Fibroblast of mammary gland (primary cell): Measurements from ENCODE around the gene CDKN2B-AS1.
A peak's percentile ranks its signal among the peaks of the same experiment; 100 is the strongest.

Experiments
- DNase-seq: peaks from one replicate; pipeline ENCODE4 v3.0.0-alpha.2; 2010; ENCODE audit warnings: low read depth
- H3K4me3 ChIP-seq: 2 replicates; pipeline ENCODE4 v1.5.1; 2011; ENCODE audit warnings: low read depth, mild to moderate bottlenecking, low read length, moderate library complexity; ENCODE audit not compliant: control insufficient read depth
- TF ChIP-seq, protein P1 (sequence below): conservative IDR thresholded peaks from 2 replicates; pipeline ENCODE4 v1.5.1; 2011; ENCODE audit warnings: low read depth, low read length, inconsistent platforms; ENCODE audit not compliant: control insufficient read depth, insufficient read depth

The CDKN2B-AS1 gene

DNA sequence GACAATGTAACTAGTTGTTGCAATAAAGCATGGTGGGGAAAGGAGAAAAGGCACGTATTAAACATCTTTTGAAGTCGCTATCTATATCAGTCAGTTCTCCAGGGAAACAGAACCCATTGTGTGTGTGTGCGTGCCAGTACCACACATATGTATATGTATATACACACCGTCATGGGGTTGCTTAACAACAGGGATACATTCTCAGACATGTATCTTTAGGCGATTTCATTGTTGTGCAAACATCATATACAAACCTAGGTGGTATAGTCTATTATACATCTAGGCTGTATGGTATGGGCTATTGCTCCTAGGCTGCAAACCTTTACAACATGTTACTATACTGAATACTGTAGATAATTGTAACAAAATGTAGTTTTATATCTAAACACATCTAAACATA lies 2.3 kb downstream of the CDKN2B-AS1 start:
- DNase-seq, result no peak

DNA sequence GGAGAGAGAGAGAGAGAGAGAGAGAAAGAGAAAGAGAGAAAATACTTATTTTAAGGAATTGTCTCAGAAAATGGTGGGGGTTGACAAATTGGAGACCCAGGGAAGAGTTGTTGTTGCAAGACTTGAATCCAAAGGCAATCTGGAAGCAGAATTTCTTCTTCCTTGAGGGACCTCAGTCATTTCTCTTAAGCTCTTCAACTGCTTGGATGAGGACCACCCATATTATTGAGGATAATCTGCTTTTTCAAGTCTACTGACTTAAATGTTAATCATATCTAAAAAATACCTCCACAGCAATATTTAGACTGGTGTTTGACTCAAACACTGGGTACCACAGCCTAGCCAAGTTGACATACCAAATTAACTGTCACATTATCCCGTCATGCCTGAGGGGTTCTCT lies 2.9 kb downstream of the CDKN2B-AS1 start:
- DNase-seq, result no peak
- no peak overlapping the region for H3K4me3 ChIP-seq
- TF ChIP-seq, protein P1, sequence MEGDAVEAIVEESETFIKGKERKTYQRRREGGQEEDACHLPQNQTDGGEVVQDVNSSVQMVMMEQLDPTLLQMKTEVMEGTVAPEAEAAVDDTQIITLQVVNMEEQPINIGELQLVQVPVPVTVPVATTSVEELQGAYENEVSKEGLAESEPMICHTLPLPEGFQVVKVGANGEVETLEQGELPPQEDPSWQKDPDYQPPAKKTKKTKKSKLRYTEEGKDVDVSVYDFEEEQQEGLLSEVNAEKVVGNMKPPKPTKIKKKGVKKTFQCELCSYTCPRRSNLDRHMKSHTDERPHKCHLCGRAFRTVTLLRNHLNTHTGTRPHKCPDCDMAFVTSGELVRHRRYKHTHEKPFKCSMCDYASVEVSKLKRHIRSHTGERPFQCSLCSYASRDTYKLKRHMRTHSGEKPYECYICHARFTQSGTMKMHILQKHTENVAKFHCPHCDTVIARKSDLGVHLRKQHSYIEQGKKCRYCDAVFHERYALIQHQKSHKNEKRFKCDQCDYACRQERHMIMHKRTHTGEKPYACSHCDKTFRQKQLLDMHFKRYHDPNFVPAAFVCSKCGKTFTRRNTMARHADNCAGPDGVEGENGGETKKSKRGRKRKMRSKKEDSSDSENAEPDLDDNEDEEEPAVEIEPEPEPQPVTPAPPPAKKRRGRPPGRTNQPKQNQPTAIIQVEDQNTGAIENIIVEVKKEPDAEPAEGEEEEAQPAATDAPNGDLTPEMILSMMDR, result no peak

More for the DNA sequence above, 2.3 kb downstream of the CDKN2B-AS1 start:
- TF ChIP-seq, protein P1, result no peak
- no peak overlapping the region for H3K4me3 ChIP-seq

DNA sequence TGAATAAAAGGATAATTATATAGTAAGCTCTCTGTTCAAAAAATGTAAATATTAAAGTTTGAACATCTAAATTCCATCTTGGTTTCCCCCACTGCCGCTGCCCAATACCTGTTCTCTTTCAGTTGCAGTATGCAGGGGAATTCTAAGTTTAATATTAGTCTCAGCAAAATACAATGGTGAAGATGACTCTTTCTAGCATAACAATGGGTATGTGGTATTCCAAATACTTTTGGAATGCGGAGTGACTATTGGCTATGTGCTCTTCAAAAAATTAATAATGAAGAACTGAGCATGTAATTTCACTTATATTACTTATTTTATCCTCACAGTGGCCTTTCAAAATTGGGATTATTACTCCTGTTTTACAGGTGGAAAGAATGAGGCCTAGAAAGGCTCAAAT lies 3.4 kb downstream of the CDKN2B-AS1 start:
- DNase-seq, result no peak

DNA sequence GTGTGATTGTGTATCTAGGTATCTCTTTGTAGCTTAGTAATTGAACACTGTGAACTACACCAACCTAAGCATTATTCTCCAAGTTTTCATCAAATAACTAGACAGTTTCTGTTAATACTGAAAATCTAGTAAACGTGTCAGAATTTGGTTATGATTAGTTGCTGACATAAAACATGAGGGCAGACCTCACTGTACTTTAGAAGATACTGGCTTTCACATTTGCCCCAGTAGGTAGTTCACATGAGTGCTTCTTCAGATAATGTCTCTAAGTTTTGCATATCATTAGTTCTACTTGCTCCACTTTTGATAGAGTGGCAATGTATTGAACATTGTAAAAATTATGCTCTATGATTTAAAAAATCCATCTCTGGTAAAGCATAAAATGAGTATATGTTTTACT lies 7.4 kb downstream of the CDKN2B-AS1 start:
- DNase-seq, result no peak
- no peak overlapping the region for H3K4me3 ChIP-seq
- TF ChIP-seq, protein P1, result no peak

More for the DNA sequence above, 3.4 kb downstream of the CDKN2B-AS1 start:
- TF ChIP-seq, protein P1, result no peak
- no peak overlapping the region for H3K4me3 ChIP-seq

DNA sequence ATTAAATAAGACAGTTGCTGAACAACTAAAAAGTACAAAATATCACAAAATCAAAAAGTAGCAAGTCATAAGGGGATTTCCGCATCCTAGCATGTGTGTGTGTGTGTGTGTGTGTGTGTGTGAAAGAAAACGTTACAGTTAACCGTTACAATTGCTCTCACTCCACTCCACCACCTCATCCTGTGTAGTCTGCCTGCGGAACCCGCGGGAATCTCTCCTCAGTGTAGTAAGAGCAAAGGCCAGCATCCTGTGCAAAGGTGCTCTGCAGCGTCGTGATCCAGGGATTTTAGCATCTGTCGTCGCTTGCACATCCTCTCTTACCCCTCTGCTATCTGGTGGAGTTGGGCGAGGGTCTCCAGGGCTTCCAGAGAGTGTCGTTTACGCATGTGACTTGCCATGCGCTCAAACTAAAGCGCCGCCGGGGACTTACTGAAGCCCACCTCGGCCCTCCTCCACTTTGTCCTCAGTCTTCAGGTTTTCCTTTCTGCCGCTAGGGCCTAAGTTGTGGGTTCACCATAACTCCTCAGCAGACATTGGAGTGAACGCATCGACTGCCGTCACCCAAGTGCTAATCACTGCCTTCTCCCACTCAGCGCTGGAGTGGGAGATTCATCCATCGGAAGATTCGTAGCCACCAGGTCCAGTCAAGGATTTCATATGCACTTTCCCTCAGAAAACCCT lies 10.6 kb downstream of the CDKN2B-AS1 start:
- no peak overlapping the region for H3K4me3 ChIP-seq
- TF ChIP-seq, protein P1, result no peak
- no peak for DNase-seq

DNA sequence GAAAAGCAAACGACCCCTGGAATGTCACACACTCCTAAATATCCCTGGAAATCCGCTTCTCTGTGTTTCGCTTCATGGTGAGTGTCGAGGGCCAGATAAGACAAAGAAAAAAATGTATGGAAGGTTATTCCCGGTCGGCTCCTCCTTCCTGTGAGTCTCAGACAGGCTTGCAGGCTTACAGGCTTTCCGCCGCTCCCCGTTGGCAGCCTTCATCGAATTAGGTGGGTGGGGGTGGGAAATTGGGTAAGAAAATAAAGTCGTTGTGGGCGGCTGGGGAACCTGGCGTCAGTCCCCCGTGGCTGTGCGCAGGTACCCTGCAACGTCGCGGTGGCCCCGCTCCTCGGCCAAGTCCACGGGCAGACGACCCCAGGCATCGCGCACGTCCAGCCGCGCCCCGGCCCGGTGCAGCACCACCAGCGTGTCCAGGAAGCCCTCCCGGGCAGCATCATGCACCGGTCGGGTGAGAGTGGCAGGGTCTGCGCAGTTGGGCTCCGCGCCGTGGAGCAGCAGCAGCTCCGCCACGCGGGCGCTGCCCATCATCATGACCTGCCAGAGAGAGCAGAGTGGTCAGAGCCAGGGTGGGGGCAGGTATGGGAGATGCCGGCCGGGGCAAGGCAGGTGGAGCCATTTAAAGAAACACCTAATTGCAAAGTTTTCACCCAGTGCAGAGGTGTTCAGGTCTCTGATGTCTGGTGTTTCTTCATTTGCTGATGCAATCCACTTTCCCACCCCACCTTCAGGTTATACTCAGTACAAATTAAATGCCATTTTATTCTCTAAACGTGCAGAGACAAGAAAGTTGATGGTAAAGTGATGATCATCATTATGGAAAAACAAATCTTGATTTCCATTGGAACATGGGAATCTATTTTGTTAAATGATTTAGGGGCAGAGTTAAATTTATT lies 11.4 kb downstream of the CDKN2B-AS1 start:
- peak overlapping the region; percentile 20 for H3K4me3 ChIP-seq
- TF ChIP-seq, protein P1, result no peak
- no peak for DNase-seq
